GM12864 (cell line): ENCODE measurements around the gene PRPF40A.
"Not testable (repeated sequence)": the region's sequence is repeated elsewhere in the genome, so short reads cannot be mapped to it uniquely, and the experiment has no call there.

Experiments used
- DNase-seq: peaks from one replicate; pipeline ENCODE4 v3.0.0-alpha.2; 2011; ENCODE audit warnings: low read depth
- H3K4me3 ChIP-seq: 2 replicates; pipeline ENCODE4 v1.5.1; 2011; ENCODE audit warnings: mild to moderate bottlenecking, low read depth, low read length, control low read depth
- CTCF ChIP-seq: IDR thresholded peaks from 2 replicates; pipeline ENCODE4 v1.5.1; 2011; ENCODE audit warnings: low read depth, mild to moderate bottlenecking, moderate library complexity, low read length, control low read depth, inconsistent platforms; ENCODE audit errors: missing control alignments

The PRPF40A gene

GRCh38 chr2:152755029-152755428 is 37.8 kb upstream of the PRPF40A start:
- peak; percentile 29 for DNase-seq
- H3K4me3 ChIP-seq, result no peak overlapping the region
- TF ChIP-seq CTCF, result peak; percentile 71

- not testable (repeated sequence) for H3K4me3 ChIP-seq, DNase-seq
Observed at GRCh38 chr2:152747751-152748150, 30.5 kb upstream of the PRPF40A start.

GRCh38 chr2:152743002-152743401 is 25.7 kb upstream of the PRPF40A start:
- peak; percentile 56 for TF ChIP-seq CTCF
- no peak for DNase-seq
- no peak overlapping the region for H3K4me3 ChIP-seq

- DNase-seq, result no peak
- peak; percentile 50 for TF ChIP-seq CTCF
Observed at GRCh38 chr2:152740743-152741328, 23.6 kb upstream of the PRPF40A start.

GRCh38 chr2:152739705-152740104 is 22.4 kb upstream of the PRPF40A start:
- not testable (repeated sequence) for H3K4me3 ChIP-seq, DNase-seq

More at GRCh38 chr2:152740743-152741328, 23.6 kb upstream of the PRPF40A start:
- H3K4me3 ChIP-seq, result no peak overlapping the region

- no peak for DNase-seq
- H3K4me3 ChIP-seq, result no peak overlapping the region
- no peak for TF ChIP-seq CTCF
Observed at GRCh38 chr2:152738438-152738837, 21.2 kb upstream of the PRPF40A start.

- not testable (repeated sequence) for DNase-seq, H3K4me3 ChIP-seq
Observed at GRCh38 chr2:152737509-152737908, 20.2 kb upstream of the PRPF40A start.

- DNase-seq, result no peak
- no peak overlapping the region for H3K4me3 ChIP-seq
- no peak for TF ChIP-seq CTCF
Observed at GRCh38 chr2:152730591-152731333, 13.5 kb upstream of the PRPF40A start.
